Choroid plexus epithelial cell (primary cell): ENCODE results near the gene NELFCD.
"Not testable (repeated sequence)": the region's sequence is repeated elsewhere in the genome, so short reads cannot be mapped to it uniquely, and the experiment has no call there.

Source experiments
- DNase-seq: peaks from one replicate; pipeline ENCODE4 v3.0.0-alpha.2; 2010; ENCODE audit warnings: low read depth
- H3K4me3 ChIP-seq: 2 replicates; pipeline ENCODE4 v1.5.1; 2011; ENCODE audit warnings: low read depth, mild to moderate bottlenecking, control low read depth, low read length, moderate library complexity
- TF ChIP-seq, protein P1 (sequence below): conservative IDR thresholded peaks from 2 replicates; pipeline ENCODE4 v1.5.1; 2011; ENCODE audit warnings: low read depth, mild to moderate bottlenecking, control low read depth, inconsistent platforms, low read length, moderate library complexity

The NELFCD gene

DNA sequence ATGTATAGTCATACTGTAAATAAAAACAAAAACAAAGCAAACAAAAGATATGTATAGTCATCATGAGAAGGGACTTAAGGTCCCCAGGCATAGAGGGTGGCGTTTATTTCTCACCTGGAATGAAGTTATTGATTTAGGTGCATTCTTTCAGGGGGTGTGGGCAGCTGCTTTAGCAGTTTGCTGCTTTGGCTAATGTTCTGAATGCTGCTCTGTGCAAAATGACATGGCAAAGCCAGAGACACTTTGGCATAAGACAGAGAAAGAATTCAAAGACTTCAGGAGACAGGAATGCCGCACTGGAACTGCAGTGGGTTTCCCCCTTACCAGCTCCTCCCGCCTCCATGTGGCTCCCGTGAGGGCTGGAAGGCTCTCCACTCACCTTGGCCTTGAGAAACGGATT lies 36.4 kb upstream of the NELFCD start:
- H3K4me3 ChIP-seq = no peak overlapping the region
- no peak for DNase-seq
- TF ChIP-seq, protein P1, sequence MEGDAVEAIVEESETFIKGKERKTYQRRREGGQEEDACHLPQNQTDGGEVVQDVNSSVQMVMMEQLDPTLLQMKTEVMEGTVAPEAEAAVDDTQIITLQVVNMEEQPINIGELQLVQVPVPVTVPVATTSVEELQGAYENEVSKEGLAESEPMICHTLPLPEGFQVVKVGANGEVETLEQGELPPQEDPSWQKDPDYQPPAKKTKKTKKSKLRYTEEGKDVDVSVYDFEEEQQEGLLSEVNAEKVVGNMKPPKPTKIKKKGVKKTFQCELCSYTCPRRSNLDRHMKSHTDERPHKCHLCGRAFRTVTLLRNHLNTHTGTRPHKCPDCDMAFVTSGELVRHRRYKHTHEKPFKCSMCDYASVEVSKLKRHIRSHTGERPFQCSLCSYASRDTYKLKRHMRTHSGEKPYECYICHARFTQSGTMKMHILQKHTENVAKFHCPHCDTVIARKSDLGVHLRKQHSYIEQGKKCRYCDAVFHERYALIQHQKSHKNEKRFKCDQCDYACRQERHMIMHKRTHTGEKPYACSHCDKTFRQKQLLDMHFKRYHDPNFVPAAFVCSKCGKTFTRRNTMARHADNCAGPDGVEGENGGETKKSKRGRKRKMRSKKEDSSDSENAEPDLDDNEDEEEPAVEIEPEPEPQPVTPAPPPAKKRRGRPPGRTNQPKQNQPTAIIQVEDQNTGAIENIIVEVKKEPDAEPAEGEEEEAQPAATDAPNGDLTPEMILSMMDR = no peak

DNA sequence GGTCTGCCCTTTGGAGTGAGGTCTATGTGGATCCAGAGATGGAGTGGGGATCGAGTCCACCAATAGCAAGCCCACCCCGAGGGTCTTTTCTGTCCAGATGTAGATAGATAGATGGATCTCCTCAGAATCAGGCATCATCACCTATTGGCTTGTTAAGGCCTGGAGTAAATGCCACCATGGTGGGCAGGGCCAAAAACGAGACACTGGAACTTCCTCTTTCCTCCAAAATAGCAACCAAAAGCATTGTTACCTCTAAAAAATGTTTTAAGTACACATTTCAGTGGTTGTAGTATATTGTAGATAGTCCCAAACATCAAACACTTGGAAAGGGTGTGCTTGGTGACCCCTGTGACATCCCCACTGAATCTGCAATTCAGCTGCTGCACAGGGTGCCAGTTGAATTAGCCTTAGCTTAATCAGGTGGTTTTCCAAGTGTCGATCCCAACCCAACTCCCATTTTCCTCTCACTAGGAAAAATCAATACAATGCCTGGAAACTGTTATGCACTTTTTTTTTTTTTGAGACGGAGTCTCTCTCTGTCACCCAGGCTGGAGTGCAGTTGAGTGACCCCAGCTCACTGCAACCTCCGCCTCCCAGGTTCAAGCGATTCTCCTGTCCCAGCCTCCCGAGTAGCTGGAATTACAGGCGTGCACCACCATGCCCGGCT lies 35.0 kb upstream of the NELFCD start:
- TF ChIP-seq, protein P1 = no peak
- no peak overlapping the region for H3K4me3 ChIP-seq
- DNase-seq = no peak

DNA sequence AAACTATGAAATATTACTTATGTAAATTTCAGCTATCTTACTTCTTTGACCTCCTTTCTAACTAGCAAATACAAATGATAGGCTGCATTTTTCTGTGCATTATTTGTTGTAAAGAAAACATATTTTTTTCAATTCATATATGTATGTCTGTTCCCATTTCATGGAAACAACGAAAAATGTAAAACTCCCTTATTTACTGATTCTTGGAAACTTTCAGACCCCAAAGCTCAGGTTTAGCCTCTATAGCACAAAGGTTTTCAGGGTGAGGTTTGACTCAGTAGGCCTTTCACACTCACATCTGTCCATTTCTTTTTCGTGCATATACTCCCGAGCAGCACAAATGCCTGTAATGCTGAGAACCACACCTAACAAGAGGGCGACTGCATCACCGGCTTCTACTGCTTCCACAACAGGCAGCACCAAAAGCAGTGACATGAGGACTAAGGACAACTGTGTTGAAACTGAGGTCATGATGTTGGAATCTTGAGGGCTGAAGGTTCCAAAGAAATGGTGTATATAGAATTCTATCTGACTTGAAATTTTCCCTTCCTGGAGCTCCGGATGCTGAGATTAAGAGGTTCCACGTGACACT lies 33.2 kb upstream of the NELFCD start:
- not testable (repeated sequence) for H3K4me3 ChIP-seq, DNase-seq

DNA sequence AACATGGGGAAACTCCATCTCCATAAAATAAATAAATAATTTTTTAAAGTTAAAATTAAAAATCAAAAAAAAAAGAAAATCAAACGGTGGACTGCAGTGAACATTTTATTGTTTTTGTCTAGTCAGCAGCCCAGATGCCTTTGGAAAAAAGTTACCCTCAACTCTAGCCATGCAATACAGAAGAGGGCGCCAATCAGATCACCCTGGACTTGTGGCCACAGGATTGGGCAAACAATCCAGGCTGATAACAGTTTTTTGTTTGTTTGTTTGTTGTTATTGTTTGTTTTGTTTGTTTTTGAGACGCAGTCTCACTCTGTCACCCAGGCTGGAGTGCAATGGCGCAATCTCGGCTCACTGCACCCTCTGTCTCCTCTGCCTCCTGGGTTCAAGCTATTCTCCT lies 30.5 kb upstream of the NELFCD start:
- no peak overlapping the region for H3K4me3 ChIP-seq
- no peak for DNase-seq
- TF ChIP-seq, protein P1 = peak; percentile 7

DNA sequence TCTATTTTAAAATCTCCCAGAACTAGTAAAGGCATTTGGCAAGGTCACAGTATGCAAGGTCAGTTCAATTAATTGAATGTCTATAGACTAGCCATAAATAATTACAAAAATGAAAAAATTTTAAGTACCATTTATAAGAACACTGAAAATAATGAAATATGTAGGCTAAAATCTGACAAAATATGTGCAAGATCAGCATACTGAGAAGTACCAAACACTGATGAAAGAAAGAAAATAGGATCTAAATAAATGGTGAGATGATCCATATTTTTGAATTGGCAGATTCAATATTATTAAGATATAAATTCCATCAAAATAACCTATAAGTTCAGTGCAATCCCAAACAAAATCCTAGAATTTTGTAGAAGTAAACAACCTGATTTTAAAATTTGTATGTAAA lies 28.0 kb upstream of the NELFCD start:
- no peak overlapping the region for H3K4me3 ChIP-seq
- TF ChIP-seq, protein P1 = no peak
- no peak for DNase-seq

DNA sequence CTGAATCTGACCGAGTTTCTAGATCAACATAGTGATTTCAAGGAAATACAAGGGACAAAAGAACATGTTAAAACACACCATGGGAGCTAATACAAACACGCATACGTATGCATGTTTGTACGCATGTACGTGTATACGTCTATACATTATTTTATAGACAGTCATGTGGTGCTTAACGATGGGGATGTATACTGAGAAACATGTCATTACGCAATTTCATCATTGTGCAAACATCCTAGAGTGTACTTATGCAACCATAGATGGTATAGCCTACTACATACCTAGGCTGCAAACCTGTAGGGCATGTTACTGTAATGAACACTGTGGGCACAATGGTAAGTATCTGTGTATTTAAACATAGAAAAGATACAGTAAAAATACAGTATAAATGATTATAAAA lies 25.0 kb upstream of the NELFCD start:
- TF ChIP-seq, protein P1 = no peak
- H3K4me3 ChIP-seq = no peak overlapping the region
- DNase-seq = no peak

DNA sequence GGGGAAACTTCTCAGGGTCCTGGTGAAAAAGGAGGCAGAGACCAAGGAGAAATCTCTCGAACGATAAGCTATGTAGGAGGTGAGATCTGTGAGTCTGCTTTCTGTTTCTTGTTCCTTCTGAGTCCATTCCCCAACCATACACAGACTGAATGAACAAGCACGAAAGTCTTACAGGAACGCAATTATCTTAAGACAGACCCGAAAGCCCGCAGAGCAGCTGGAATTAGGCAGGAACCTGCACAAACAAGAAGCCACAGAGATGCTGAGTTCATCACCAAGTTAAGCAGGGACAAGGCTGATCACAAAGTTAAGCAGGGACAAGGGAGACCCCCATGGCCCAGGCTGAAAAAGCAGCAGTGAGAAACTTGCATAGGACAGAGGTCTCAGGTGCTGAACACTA lies 21.4 kb upstream of the NELFCD start:
- TF ChIP-seq, protein P1 = no peak
- DNase-seq = no peak
- no peak overlapping the region for H3K4me3 ChIP-seq
